Measurements from ENCODE around the gene WDR35. TPM values are rescaled to one million over a fixed set of nuclear protein-coding genes. Genes with fewer than 3 reads are reported as not detected.

Gene WDR35
- total and polyA plus RNA-seq, 10 of the 15 experiments (the other 5 are each of a cell fraction or from before 2014, with no cell fraction given): 3.0 to 9.3 (median 6.3) TPM

- peak overlapping the region; percentile 10 for H3K4me3 ChIP-seq
- DNase-seq (ENCODE audit: low read depth, low spot score): no peak
- in situ Hi-C loops (cut with MboI): no loop called here
- CTCF ChIA-PET: interaction anchor here (0.8 to 1.7 kb wide), 3 partner anchors 13 to 331 kb away, joined by 3 to 6 read pairs (median 3); no protein-coding TSS in a partner anchor
- intact Hi-C loops (cut with micrococcal nuclease; ENCODE audit: unreplicated experiment): no loop called here
- peaks cover 60% of the 10 kb centered on the region for H3K79me2 ChIP-seq (ENCODE audit: control insufficient read depth, insufficient read depth, low read length)
- TF ChIP-seq MYB (IDR thresholded peaks at IDR 0.05; ENCODE audit: borderline replicate concordance, low read depth, low read length) (no peak), ASH2L (IDR thresholded peaks at IDR 0.05; ENCODE audit: borderline replicate concordance, low read depth) (0 out of 2 replicates have a peak, but pooled peaks have one; percentile 1)
- no peaks in the 10 kb centered on the region; the same call in 2 of the 3 replicates for H3K9me3 ChIP-seq (replicated peaks; ENCODE audit: control insufficient read depth, insufficient read depth, low read length)
- peak overlapping the region; percentile 86 for H3K27ac ChIP-seq (ENCODE audit: control insufficient read depth, insufficient read depth)
- no peaks in the 10 kb centered on the region for H3K36me3 ChIP-seq (ENCODE audit: control insufficient read depth in 2 of 2, insufficient read depth in 2 of 2, low read length in 1 of 2)
- H3K27me3 ChIP-seq (replicated peaks in 1 of 2; ENCODE audit: control insufficient read depth in 2 of 2, insufficient read depth in 2 of 2, low read length in 1 of 2): no peaks in the 10 kb centered on the region
- H3K4me1 ChIP-seq (ENCODE audit: control insufficient read depth, insufficient read depth, low read length): peaks cover 39% of the 10 kb centered on the region
- no TSS peak for BruUV-seq (replicated peaks)
- ATAC-seq: peak; percentile 10
- H3K4me2 ChIP-seq (ENCODE audit: control insufficient read depth, insufficient read depth): peak overlapping the region; percentile 81
- peak overlapping the region; percentile 13; the same call in 1 of the 2 replicates for H3K9ac ChIP-seq (ENCODE audit: control insufficient read depth, insufficient read depth, low read length)
- RAD21 ChIA-PET (ENCODE audit: unreplicated experiment): no interaction called here
- no peaks in the 10 kb centered on the region for H4K20me1 ChIP-seq (ENCODE audit: control insufficient read depth, insufficient read depth)
- 70% methylated on average over 4 of the region's 4 CpGs for WGBS (ENCODE audit: insufficient coverage, insufficient replicate concordance, low lambda C conversion rate, missing lambda C conversion rate)
- POLR2A ChIA-PET: interaction anchor here (0.7 to 1.0 kb wide), 2 partner anchors 12 to 216 kb away, joined by 3 to 4 read pairs; no protein-coding TSS in a partner anchor
- SMC1A ChIA-PET (ENCODE audit: uncharacterized antibody, unreplicated experiment): interaction anchor here (0.6 to 1.4 kb wide), 3 partner anchors 15 to 94 kb away, joined by 3 to 5 read pairs (median 3); no protein-coding TSS in a partner anchor
- no peak for FAIRE-seq
- H2AFZ ChIP-seq (ENCODE audit: control insufficient read depth, low read depth, low read length): no peak overlapping the region
These were observed 95.6 kb downstream of the WDR35 start for GRCh38 chr2:19894134-19894792.

- intact Hi-C loops (cut with micrococcal nuclease; ENCODE audit: unreplicated experiment) (loop anchor here (1.0 to 2.0 kb wide), 2 partner anchors 8 to 25 kb away; partner anchors contain the start of gene TTC32), in situ Hi-C loops (cut with MboI) (no loop called here)
- Histone ChIP-seq H4K20me1 (ENCODE audit: control insufficient read depth, insufficient read depth) (no peaks in the 10 kb centered on the region), H3K4me1 (ENCODE audit: control insufficient read depth, insufficient read depth, low read length) (peaks cover 43% of the 10 kb centered on the region), H3K4me2 (ENCODE audit: control insufficient read depth, insufficient read depth) (peak overlapping the region; percentile 81), H2AFZ (ENCODE audit: control insufficient read depth, low read depth, low read length) (peak overlapping the region; percentile 20), H3K36me3 (ENCODE audit: control insufficient read depth in 2 of 2, insufficient read depth in 2 of 2, low read length in 1 of 2) (no peaks in the 10 kb centered on the region), H3K79me2 (ENCODE audit: control insufficient read depth, insufficient read depth, low read length) (peaks cover 54% of the 10 kb centered on the region), H3K4me3 (peak overlapping the region; percentile 10; the same call in 1 of the 2 replicates), H3K9ac (ENCODE audit: control insufficient read depth, insufficient read depth, low read length) (no peak overlapping the region; the same call in 1 of the 2 replicates), H3K27ac (ENCODE audit: control insufficient read depth, insufficient read depth) (peak overlapping the region; percentile 86), H3K27me3 (replicated peaks in 1 of 2; ENCODE audit: control insufficient read depth in 2 of 2, insufficient read depth in 2 of 2, low read length in 1 of 2) (no peaks in the 10 kb centered on the region), H3K9me3 (replicated peaks; ENCODE audit: control insufficient read depth, insufficient read depth, low read length) (no peaks in the 10 kb centered on the region; the same call in 2 of the 3 replicates)
- ChIA-PET RAD21 (ENCODE audit: unreplicated experiment) (no interaction called here), CTCF (interaction anchor here (0.8 kb wide), 2 partner anchors 12 to 332 kb away, joined by 3 read pairs; no protein-coding TSS in a partner anchor), SMC1A (ENCODE audit: uncharacterized antibody, unreplicated experiment) (interaction anchor here (0.6 to 1.4 kb wide), 3 partner anchors 30 to 470 kb away, joined by 3 to 5 read pairs (median 3); no protein-coding TSS in a partner anchor), POLR2A (interaction anchor here (0.7 kb wide), 1 partner anchor 215 kb away, joined by 4 read pairs; no protein-coding TSS in a partner anchor)
- ATAC-seq (peak; percentile 60), DNase-seq (ENCODE audit: low read depth, low spot score) (peak; percentile 65), FAIRE-seq (peak; percentile 73)
- no TSS peak for BruUV-seq (replicated peaks)
- WGBS (ENCODE audit: insufficient coverage, insufficient replicate concordance, low lambda C conversion rate, missing lambda C conversion rate): 25% methylated on average over 4 of the region's 4 CpGs
- TF ChIP-seq POU2F2 (IDR thresholded peaks at IDR 0.05; ENCODE audit: borderline replicate concordance, low read depth, low read length): peak; percentile 96
- TF ChIP-seq FOS (IDR thresholded peaks at IDR 0.05; ENCODE audit: borderline replicate concordance, extremely low read depth, insufficient read length): no peak
- TF ChIP-seq TARDBP (IDR thresholded peaks at IDR 0.05; ENCODE audit: borderline replicate concordance): no peak
- TF ChIP-seq ZNF207 (IDR thresholded peaks at IDR 0.05; ENCODE audit: borderline replicate concordance): no peak
- TF ChIP-seq IRF4 (IDR thresholded peaks at IDR 0.05; ENCODE audit: low read depth, low read length): peak; percentile 55; the same call in 1 of the 2 replicates
- TF ChIP-seq ATF2 (IDR thresholded peaks at IDR 0.05; ENCODE audit: low read length): peak; percentile 70
- TF ChIP-seq MXI1 (IDR thresholded peaks at IDR 0.05; ENCODE audit: low read depth, low read length): no peak
- TF ChIP-seq NKRF (conservative IDR thresholded peaks at IDR 0.05): no peak
- no peak for TF ChIP-seq ZNF274 (IDR thresholded peaks at IDR 0.05; ENCODE audit: insufficient read depth, insufficient read length)
- TF ChIP-seq NBN (IDR thresholded peaks at IDR 0.05): no peak
These were observed 96.3 kb downstream of the WDR35 start for GRCh38 chr2:19893520-19894133.

Measured in GM12878 (cell line).